Retinal pigment epithelial cell (primary cell): ENCODE results near the gene PRLR.

Source experiments
- DNase-seq: peaks from one replicate; pipeline ENCODE4 v3.0.0-alpha.2; 2010; ENCODE audit warnings: low read depth
- H3K4me3 ChIP-seq: 2 replicates; pipeline ENCODE4 v1.5.1; 2011; ENCODE audit warnings: mild to moderate bottlenecking, low read length, control low read depth, moderate library complexity
- CTCF ChIP-seq: conservative IDR thresholded peaks from 2 replicates; pipeline ENCODE4 v1.5.1; 2011; ENCODE audit warnings: low read depth, low read length, control low read depth, inconsistent platforms

The PRLR gene

GRCh38 chr5:35186749-35187148, 43.5 kb downstream of the PRLR start:
- no peak overlapping the region for H3K4me3 ChIP-seq
- TF ChIP-seq CTCF: no peak
- no peak for DNase-seq

- DNase-seq: no peak
- no peak for TF ChIP-seq CTCF
- H3K4me3 ChIP-seq: no peak overlapping the region
Measured at GRCh38 chr5:35185518-35185917, 44.8 kb downstream of the PRLR start.

GRCh38 chr5:35183556-35183955, 46.7 kb downstream of the PRLR start:
- DNase-seq: no peak
- TF ChIP-seq CTCF: no peak
- no peak overlapping the region for H3K4me3 ChIP-seq

GRCh38 chr5:35182910-35183535, 47.3 kb downstream of the PRLR start:
- H3K4me3 ChIP-seq: no peak overlapping the region
- peak; percentile 71 for TF ChIP-seq CTCF
- no peak for DNase-seq

GRCh38 chr5:35182486-35182885, 47.8 kb downstream of the PRLR start:
- no peak for TF ChIP-seq CTCF
- H3K4me3 ChIP-seq: no peak overlapping the region
- no peak for DNase-seq

GRCh38 chr5:35180046-35180445, 50.2 kb downstream of the PRLR start:
- H3K4me3 ChIP-seq: no peak overlapping the region
- TF ChIP-seq CTCF: no peak
- DNase-seq: no peak

GRCh38 chr5:35177783-35178182, 52.5 kb downstream of the PRLR start:
- no peak overlapping the region for H3K4me3 ChIP-seq
- TF ChIP-seq CTCF: no peak
- DNase-seq: no peak
